HFF-Myc (cell line): Measurements from ENCODE around the gene CCNL1.

Experiments used
- DNase-seq: peaks from one replicate; pipeline ENCODE4 v3.0.0-alpha.2; 2011; ENCODE audit warnings: low read depth; ENCODE audit errors: extremely low read depth
- H3K4me3 ChIP-seq: replicated peaks from 2 replicates; pipeline ENCODE4 v1.5.1; 2011; ENCODE audit warnings: low read depth, mild to moderate bottlenecking, control low read depth, low read length
- TF ChIP-seq, protein P1 (sequence below): IDR thresholded peaks from 2 replicates; pipeline ENCODE4 v1.5.1; 2012; ENCODE audit warnings: mild to moderate bottlenecking, low read depth, low read length, control low read depth; ENCODE audit errors: missing control alignments

Gene CCNL1

DNA sequence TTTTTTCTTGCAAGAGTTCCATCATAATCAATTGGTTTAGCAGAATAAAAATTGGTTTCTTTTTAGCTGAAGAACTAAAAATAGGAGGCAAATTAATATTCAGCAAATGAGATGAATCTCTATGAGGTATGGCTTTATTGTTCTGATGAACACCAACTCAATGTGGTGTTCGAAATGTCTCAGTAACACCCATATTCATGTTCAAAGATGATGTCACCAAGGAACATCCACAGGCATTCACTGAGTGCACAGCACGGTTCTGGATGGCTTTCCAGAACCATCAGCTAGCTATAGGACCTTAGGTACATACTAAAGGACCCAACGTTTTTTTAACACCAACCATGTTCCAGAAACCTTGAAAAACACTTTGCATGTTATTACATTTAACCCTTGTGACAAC, 42.7 kb downstream of the CCNL1 start:
- H3K4me3 ChIP-seq = no peak overlapping the region
- TF ChIP-seq, protein P1, sequence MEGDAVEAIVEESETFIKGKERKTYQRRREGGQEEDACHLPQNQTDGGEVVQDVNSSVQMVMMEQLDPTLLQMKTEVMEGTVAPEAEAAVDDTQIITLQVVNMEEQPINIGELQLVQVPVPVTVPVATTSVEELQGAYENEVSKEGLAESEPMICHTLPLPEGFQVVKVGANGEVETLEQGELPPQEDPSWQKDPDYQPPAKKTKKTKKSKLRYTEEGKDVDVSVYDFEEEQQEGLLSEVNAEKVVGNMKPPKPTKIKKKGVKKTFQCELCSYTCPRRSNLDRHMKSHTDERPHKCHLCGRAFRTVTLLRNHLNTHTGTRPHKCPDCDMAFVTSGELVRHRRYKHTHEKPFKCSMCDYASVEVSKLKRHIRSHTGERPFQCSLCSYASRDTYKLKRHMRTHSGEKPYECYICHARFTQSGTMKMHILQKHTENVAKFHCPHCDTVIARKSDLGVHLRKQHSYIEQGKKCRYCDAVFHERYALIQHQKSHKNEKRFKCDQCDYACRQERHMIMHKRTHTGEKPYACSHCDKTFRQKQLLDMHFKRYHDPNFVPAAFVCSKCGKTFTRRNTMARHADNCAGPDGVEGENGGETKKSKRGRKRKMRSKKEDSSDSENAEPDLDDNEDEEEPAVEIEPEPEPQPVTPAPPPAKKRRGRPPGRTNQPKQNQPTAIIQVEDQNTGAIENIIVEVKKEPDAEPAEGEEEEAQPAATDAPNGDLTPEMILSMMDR = no peak
- no peak for DNase-seq

DNA sequence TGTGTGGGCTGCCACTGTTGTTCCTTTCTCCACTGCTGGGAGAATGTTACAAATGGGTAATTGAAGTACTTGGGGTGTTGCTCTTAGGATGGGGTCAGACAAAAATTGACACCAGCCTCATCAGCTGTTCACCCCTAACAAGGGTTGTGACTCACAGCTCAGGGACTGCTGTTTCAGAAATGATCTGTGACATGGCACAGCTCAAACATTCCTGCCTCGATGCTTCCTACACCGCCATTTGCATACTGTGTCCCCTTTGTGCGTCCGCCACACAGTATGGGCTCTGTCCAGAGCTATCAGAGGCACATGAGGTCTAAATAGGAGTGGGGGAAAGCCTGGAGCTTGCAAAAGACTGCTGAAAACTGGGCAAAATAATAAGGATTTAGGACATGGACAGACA, 43.9 kb downstream of the CCNL1 start:
- TF ChIP-seq, protein P1 = no peak
- no peak for DNase-seq
- H3K4me3 ChIP-seq = no peak overlapping the region

- TF ChIP-seq, protein P1 = no peak
- no peak overlapping the region for H3K4me3 ChIP-seq
- DNase-seq = no peak
These were observed 44.6 kb downstream of the CCNL1 start for GRCh38 chr3:157115069-157116006.

DNA sequence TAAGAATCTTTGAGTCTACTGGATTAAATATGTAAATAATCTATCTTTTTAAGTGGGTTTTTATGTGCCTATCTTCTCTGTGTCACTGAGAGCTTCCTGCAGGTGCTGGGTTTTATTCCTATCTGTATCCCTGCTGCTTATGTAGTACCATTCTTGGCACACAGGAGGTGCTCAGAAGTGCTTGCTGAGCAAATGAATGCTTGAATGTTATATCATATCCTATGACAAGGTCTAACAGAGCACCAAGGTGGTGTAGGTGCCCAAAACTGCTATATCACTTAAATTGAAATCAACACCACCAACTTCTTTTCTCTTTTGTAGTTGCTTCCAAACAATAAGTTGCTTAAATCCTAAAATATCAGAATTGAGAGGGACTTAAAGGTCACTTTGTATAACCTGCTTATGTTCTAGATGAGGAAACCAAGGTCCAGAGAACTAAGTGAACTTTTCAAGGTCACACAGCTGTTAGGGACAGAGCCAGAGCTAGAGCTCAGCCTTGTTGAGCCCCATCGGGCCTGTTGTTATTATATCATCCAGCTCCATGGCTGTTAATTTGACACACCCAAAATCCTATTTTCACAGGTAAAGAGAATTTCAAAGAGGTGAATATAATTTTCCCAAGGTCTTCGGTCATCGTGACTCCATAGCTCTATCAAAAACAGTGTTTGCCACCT, 46.0 kb downstream of the CCNL1 start:
- no peak for DNase-seq
- TF ChIP-seq, protein P1 = no peak

DNA sequence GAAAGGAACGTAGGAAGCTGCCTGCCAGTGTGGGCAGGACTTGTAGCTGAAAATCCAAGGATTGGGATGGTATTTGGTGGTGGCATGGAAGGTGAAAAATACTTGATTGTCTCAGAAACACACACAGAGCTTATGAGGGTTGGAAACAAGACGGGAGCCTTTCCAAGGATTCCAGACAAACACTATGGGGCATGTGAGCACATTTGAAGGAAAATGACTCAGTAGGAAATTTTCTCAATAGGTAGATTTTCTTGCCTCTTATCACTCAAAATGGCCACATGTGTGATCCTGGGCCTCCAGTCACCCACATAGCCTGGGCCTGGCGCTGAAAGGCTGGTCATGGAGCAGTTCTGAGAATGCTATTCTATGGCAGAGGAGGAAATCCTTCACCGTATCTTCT, 47.4 kb downstream of the CCNL1 start:
- no peak for DNase-seq
- no peak overlapping the region for H3K4me3 ChIP-seq
- TF ChIP-seq, protein P1 = no peak

More for the DNA sequence above, 46.0 kb downstream of the CCNL1 start:
- H3K4me3 ChIP-seq = no peak overlapping the region

- TF ChIP-seq, protein P1 = no peak
These were observed 48.4 kb downstream of the CCNL1 start for GRCh38 chr3:157111518-157111917.

More at GRCh38 chr3:157111518-157111917, 48.4 kb downstream of the CCNL1 start:
- H3K4me3 ChIP-seq = no peak overlapping the region
- no peak for DNase-seq
